ENCODE results near the gene NTM.

The NTM gene

DNA sequence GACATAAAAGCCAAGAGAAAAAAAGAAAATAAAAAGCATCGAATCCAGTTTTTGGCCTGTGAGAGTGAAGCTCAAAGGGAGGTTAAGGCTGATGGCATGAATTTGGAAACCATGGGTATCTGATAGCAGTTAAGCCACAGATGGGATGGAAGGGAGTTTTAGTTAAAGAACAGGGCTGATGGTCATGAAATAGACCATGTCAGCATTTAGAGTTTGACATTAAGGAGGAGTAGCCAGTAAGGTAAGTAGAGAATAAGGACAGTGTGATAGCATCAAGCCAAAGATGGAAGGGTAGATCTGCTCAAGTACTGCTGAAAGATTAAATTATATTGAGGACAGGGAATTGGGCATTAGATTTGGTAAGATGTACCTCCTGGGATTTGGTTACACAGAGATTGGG lies 826.5 kb downstream of the NTM start:
- DNase-seq, result no peak

DNA sequence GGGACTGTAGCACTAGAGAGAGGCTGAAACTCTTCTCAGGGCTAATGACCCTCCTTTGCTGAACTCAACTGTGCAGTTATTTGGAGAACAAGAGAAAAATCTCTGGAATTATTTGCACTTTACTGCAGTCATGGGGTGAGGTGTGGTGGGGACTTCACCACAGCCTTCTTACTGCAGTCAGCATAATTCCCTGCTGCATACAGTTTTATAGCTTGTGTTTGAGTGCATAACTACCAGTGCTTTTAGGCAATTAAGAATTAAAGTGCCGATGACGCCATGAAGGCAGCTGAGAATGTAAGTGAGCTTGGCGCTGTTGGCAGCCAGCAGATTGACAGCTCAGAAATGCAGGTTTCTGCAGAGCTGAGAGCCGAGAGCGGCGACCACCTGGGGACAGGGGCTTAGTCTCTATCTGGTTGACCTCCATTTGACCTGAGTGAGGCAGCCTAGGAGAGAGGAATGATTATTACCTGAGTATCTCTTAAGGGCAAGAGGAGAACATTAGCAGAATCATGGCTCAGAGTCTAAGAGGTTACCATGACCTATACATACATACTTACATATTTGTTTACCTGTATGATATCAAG lies 830.0 kb downstream of the NTM start:
- no peak for DNase-seq

DNA sequence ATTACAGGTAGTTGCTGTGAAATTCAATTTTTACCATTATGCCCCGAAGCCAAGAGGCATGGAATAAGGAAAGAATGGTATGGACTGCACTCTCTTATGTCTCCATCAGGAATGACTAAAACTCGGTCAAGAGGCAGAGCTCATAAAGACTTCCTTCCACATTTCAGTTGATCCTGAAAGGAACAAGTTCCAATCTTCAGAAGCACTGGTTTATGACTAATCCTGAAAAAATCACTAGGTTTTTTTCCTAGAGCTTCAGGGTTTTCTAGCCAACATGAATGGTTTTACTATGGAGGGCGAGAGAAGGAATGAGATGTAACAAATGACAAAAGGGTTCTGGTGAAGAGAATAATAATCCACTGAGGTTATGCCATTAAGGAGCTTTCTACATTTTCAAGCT lies 832.2 kb downstream of the NTM start:
- no peak for DNase-seq

- no peak for DNase-seq
Observed at GRCh38 chr11:132205006-132205405, 834.6 kb downstream of the NTM start.

GRCh38 chr11:132205496-132205895 lies 835.1 kb downstream of the NTM start:
- DNase-seq, result no peak

DNA sequence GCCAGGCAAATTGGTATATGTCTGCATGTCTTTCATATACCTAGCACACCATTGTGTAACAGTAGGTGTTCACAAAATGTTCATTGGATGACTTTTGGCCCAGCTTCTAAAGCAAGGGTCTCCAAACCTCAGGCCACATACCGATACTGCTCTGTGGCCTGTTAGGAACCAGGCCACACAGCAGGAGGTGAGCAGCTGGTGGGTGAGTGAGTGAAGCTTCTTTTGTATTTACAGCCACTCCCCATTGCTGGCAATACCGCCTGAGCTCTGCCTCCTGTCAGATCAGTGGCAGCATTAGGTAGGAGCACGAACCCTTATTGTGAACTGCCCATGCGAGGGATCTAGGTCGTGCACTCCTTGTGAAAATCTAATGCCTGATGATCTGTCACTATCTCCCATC lies 836.6 kb downstream of the NTM start:
- no peak for DNase-seq

DNA sequence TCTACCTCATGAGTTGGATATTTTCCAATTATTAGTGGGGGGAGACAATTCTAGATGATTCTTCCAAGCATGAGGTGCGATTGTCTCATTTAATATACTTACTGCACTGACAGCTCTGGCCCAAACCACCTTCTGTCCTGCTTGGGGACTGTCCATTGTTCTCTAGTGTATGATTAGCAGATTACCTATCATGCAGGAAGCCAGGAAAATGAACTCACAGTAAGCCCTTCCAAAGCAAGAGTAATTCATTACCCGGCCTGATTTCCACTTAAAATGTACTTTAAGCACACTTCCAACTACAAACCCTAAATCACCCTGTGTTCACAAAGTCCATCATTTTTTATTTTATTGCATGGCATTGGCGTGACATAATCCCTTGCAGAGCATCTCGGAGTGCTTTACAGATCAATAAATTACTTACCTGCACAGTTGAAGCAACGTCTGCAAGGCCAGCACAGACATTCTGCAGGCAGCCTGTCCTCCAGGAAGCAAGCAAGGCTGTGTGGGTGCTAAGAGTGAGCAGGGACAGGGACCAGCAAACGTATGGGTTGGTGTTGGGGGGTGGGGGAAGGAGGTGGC lies 838.2 kb downstream of the NTM start:
- DNase-seq, result no peak

- no peak for DNase-seq
Observed at GRCh38 chr11:132211479-132211878, 841.1 kb downstream of the NTM start.

DNA sequence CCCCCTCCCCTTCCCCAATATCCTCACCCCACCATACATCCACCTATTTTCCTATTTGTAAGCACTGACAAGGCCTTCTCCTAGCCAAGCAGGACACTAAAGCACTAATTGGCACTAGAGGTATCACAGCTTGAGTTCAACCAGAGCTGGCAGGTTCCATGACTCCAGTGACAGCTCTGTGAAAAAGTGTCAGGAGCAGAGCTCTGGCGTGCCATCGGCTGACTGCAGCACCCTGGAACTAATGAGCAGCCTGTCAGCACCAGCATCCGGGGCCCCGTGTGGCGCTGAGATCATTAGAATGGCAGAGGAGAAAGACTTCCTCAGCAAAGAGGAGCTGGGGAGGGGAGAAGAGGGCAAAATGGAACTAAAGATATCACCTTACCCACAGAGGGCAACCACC lies 847.4 kb downstream of the NTM start:
- no peak for DNase-seq

DNA sequence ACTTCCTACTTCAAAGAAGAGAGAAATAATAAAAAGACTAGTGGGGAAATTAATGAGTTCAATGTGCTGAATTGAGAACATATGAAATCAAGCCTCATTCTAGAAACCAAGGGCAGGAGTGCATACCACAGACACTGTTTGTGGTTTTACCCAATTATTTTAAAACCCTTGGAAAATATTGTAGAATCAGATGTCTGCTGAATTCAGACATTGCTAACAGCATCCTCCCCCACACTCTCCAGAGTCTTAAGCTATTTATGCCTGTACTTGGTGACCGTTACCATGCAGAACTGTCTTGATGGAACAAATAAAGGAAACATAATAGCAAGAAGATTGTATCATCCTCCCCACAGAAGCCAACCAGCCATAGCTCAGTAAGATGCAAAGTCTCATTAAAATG lies 850.1 kb downstream of the NTM start:
- DNase-seq, result no peak

- no peak for DNase-seq
Observed at GRCh38 chr11:132222345-132222744, 851.9 kb downstream of the NTM start.

GRCh38 chr11:132226522-132226921 lies 856.1 kb downstream of the NTM start:
- DNase-seq, result no peak

- no peak for DNase-seq
Observed at GRCh38 chr11:132228746-132229325, 858.4 kb downstream of the NTM start.

GRCh38 chr11:132231656-132232347 lies 861.4 kb downstream of the NTM start:
- no peak for DNase-seq

- no peak for DNase-seq
Observed at GRCh38 chr11:132234878-132235277, 864.5 kb downstream of the NTM start.

- no peak for DNase-seq
Observed at GRCh38 chr11:132237781-132238180, 867.4 kb downstream of the NTM start.

DNA sequence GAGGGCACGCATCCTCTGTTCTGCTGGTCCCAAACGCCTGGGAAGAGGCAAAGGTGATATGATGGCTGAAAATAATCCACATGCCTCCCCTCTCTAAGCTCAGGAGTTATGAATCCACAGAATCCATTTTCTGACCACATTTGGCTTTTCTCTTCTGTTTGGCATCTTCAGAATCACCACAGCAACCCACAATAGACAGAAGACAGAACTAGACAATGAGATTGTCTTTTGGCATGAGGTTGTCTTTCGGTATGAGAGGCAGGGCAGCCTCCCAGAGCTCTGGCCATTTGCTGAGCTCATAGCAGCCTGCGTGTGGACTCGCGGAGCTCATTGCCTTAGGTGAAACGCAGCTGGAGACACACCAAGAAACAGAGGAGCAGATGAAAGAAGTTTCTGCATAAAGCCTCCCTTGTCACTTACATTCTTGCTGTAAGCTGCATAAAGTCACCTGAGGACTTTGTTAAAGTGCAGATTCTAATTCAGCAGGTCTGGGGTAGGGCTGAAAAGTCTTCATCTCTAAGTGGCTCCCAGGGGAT lies 868.0 kb downstream of the NTM start:
- no peak for DNase-seq

GRCh38 chr11:132240374-132240773 lies 870.0 kb downstream of the NTM start:
- DNase-seq, result no peak

GRCh38 chr11:132242632-132243031 lies 872.2 kb downstream of the NTM start:
- no peak for DNase-seq

- DNase-seq, result no peak
Observed at GRCh38 chr11:132244846-132245245, 874.4 kb downstream of the NTM start.

- no peak for DNase-seq
Observed at GRCh38 chr11:132245403-132246385, 875.3 kb downstream of the NTM start.

GRCh38 chr11:132248580-132248979 lies 878.2 kb downstream of the NTM start:
- DNase-seq, result no peak

GRCh38 chr11:132249256-132249655 lies 878.8 kb downstream of the NTM start:
- DNase-seq, result no peak
